Activated T-cell treated with anti-CD3 and anti-CD28 coated beads for 1 hour (primary cell): ENCODE data around the gene TLN1.

Experiments
- DNase-seq: peaks from one replicate; pipeline ENCODE4 v3.0.0-alpha.2; 2020; ENCODE audit warnings: low read depth

Gene TLN1, protein sequence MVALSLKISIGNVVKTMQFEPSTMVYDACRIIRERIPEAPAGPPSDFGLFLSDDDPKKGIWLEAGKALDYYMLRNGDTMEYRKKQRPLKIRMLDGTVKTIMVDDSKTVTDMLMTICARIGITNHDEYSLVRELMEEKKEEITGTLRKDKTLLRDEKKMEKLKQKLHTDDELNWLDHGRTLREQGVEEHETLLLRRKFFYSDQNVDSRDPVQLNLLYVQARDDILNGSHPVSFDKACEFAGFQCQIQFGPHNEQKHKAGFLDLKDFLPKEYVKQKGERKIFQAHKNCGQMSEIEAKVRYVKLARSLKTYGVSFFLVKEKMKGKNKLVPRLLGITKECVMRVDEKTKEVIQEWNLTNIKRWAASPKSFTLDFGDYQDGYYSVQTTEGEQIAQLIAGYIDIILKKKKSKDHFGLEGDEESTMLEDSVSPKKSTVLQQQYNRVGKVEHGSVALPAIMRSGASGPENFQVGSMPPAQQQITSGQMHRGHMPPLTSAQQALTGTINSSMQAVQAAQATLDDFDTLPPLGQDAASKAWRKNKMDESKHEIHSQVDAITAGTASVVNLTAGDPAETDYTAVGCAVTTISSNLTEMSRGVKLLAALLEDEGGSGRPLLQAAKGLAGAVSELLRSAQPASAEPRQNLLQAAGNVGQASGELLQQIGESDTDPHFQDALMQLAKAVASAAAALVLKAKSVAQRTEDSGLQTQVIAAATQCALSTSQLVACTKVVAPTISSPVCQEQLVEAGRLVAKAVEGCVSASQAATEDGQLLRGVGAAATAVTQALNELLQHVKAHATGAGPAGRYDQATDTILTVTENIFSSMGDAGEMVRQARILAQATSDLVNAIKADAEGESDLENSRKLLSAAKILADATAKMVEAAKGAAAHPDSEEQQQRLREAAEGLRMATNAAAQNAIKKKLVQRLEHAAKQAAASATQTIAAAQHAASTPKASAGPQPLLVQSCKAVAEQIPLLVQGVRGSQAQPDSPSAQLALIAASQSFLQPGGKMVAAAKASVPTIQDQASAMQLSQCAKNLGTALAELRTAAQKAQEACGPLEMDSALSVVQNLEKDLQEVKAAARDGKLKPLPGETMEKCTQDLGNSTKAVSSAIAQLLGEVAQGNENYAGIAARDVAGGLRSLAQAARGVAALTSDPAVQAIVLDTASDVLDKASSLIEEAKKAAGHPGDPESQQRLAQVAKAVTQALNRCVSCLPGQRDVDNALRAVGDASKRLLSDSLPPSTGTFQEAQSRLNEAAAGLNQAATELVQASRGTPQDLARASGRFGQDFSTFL (N-terminal part only)

DNA sequence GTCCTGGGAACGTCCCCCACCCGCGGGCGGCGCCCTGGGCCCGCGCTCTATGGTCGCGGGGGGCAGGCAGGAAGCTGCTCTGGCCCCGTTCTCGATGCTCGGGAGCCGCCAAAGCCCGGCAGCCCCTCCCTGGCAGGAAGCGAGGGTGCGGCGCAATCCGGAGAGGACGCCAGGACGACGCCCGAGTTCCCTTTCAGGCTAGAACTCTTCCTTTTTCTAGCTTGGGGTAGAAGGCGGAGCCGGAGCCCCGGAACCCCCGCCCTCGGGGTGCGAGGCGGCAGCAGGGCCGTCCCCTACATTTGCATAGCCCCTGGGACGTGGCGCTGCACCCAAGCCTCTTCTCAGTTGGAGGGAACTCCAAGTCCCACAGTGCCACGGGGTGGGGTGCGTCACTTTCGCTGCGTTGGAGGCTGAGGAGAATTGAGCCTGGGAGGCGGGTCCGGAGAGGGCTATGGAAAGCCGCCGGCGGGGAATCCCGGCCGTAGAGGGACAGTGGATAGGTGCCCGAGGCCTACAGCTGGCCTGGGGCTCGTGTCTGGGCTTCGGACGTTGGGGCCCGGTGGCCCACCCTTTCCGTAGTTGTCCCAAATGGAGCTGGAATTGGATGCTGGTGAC, at the start of gene TLN1, which contains the start of gene CREB3:
Gene TLN1, minus strand, starts transcription at position 11 of the 615 bp plus-strand sequence. CDS start 6,501 bp downstream, outside the sequence.
Gene CREB3, plus strand, starts transcription at position 482 of the 615 bp plus-strand sequence. Its CDS starts 107 bp downstream, at position 589.
- peak; percentile 92 for DNase-seq

DNA sequence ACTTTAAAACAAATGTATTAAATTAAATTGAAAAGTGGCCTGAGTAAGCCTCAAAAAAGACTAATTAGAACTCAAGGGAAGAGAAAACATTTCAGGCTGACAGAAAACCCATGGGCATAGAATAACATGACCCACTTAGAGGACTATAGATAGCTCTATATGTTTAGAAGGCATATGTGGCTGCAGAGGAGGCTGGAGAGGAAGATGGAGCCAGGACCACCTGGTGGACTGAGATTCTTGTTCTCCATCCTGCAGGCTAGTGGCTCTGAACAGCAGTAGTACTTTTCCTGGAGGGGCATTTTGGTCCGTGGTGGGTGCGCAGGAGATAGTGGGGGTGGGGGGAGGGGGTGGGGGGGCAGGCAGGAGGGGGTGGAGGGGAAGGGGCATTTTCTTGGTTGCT, 49.1 kb upstream of the TLN1 start:
- no peak for DNase-seq

DNA sequence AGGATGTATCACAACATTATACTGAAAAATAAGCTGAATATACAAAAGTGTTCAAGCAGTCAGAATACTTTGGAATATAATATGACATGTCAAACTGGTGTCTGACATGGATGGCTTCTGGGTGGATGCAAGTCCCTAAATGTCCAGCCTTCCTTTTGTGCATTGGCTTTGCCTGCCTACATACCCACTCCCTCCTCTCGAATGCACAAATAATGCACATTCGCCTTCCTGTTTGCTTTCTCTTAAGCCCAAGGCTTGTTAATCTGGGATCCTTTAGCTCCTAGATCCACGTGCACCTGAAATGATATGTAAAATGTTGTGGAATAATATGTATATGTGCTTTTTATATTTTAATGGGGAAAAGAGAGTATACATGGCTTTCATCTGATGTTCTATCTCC, 46.5 kb upstream of the TLN1 start:
- DNase-seq: no peak

DNA sequence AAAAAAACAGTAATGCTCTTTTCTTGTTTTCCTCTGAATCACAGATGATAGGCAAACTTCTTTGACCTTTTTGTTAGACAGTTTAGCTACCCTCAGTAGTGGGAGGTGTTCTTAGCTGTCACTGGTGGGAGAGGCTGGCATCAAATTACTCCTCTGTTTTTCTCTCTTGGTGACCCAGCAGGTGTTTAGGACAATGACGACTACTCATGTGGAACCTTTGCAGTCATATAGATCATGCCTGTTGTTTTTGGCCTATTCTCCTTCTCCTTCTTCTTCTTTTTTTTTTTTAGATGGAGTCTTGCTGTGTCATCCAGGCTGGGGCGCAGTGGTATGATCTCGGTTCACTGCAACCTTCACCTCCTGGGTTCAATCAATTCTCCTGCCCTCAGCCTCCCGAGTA, 44.0 kb upstream of the TLN1 start:
- no peak for DNase-seq

DNA sequence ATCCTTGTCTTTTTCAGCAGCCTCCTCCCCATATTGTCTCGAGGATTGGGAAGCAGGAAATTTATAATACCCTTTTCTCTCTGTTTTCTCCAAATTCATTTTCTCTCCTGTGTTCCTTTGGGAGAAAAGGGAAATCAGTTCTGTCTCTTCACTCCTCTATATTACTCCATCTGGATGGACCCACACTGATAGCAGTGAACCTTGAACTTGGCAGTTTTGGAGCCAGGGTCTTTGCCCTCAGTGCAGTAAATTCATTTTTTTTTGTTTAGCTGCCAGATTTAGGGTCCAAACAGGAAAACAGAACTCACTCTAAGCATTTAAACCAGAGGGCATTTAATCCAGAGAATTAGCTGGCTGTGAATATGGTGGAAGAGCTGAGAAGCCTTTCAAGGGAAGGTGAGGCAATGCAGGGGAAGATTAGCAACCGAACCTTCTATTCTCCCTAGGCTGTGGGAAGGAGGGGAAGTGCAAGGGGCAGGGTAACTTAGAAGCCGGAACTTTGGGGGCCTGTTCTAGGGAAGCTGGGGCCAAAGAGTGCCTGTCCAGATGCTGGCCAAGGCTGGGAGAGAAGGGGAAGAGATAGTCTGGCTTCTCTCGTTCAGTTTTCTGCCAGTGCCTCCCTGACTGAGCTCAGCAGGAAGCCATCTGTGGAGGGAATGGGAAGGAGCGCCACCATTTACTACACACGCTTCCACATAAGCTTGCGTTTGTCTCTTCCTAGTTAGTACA, 43.1 kb upstream of the TLN1 start:
- DNase-seq: no peak

DNA sequence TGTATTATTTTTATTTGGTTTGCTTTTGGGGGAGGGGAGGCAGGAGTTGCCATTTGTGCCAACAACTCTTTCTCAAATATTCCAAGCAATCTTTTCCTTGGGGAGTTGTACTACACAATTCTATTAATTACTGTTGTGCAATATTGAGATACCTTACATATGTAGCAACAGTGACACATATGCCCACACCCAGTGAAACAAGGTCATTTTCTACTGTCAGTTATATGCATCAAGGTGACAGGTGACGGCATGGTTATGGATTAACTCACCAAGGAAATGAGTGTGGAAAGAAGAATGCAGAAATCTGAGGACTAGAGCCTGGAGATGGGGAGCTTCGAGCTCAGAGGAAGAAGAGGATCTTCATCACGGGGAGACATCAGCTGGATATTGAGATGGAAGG, 39.9 kb upstream of the TLN1 start:
- no peak for DNase-seq

DNA sequence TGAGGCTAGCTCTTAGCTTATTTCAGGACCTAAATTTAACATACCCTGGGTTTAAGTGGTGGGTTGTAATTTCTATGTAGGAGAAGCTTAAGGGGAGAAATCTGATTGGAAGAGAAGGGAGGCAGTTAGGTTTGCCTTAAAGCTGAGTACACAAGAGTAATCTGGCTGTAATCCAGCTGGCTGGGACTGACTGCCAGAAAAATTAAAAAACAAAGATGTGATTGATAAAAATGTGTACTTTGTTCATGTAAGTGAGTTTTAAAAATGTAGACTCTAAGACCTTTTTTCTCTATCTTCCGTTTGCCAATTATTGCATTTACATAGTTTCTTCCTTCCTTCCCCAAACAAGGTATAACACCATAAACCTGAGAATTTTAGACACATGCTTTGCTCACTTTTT, 39.5 kb upstream of the TLN1 start:
- no peak for DNase-seq

DNA sequence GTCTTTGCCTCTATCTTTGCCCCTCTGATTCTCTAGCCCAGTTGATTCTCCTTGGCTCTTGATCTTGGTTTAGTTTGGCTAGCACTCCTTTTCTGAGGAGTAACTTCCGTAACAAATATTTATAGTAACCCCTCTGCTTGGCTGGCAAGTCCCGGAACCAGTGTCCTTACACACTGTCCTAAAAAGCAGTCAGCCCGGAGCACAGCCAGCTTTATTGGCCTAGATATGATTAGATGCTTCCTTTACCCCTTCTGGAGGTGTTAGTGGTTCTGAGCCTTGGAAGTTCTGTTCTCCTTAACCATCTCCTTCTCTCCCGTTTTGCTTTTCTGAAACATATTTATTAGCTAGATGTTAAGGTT, 39.1 kb upstream of the TLN1 start:
- DNase-seq: no peak

DNA sequence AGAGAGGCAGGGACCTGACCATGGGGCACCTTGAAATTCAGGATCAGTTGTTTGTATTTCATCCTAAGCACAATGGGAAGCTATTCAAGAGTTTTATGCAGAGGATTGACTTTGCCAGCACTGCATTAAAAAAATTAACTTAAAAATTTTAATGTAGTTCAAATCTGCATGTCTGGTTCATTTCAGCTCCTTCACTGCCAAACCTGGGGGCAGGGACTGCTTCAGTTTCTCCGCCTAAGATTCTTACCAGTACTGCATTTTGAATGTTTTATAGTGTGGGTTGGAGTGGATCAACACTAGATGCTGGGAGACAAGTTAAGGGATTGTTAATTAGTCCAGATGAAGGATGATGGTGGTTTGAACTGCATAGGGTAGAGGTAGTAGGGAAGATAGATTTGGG, 37.8 kb upstream of the TLN1 start:
- DNase-seq: no peak

DNA sequence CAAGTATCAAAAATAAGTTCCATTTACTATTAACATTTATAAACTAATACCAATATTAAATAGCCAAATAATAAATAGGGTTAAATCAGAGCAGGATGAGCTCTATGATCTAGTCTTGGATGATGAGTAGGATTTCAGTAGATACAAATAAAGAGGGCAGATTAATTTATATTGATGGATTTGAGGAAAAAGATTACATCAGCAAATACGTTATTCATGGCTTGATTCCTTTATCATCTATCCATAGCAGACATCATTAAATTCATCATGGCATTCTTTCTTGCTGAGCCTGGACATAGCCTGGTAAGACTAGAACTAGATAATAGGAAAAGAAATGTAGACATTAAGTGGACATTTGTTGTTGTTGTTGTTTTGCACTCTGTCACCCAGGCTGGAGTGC, 35.5 kb upstream of the TLN1 start:
- DNase-seq: no peak

DNA sequence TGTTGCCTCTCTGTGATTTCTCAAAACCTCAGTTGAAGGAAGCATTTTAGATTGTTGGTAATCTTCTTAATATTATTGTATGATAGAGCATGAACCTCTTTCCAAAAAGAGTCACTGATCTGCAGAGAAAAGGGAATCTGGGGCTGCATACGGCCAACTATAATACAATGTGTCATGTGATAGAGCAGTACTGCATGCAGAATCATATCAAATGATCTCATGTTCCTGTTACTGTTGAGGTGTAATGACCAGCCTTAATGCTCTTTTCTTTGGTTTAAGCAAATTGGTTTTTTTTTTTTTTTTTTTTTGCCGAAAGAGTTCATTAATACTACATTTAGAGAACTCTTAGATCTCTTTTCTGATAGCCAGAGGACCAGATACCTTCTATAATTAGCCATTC, 35.0 kb upstream of the TLN1 start:
- DNase-seq: no peak

DNA sequence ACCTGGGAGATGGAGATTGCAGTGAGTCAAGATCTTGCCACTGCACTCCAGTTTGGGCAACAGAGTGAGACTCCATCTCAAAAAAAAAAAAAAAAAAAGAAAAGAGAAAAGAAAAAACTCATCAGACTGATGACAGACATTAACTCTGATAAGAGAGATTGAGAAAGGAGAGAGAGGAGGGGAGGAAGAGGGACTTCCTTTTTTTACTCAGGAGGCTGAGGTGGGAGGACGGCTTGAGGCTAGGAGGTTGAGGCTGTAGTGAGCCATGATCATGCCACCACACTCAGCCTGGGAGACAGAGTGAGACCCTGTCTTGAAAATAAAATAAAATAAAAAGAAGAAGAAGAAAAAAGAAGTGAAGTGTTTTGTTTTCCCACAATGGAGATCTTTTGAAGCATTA, 31.8 kb upstream of the TLN1 start:
- DNase-seq: no peak

DNA sequence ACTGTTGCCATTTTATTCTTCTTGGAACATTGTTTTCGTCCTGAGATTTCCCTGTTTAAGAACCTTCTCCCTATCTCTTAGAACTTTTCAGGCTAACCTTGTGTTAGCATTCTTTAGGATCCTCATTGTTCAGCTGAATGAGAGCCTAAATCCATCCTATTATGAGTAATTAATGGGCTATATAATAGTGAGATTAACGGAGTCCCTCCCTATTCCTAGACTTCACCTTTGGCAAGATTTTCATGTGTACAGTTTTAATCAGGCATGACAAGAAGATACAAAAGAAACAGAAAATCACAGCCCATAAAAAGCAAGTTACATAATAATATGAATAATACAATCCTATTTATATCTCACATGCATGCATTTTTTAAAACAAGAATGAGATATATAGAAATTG, 31.2 kb upstream of the TLN1 start:
- DNase-seq: no peak

DNA sequence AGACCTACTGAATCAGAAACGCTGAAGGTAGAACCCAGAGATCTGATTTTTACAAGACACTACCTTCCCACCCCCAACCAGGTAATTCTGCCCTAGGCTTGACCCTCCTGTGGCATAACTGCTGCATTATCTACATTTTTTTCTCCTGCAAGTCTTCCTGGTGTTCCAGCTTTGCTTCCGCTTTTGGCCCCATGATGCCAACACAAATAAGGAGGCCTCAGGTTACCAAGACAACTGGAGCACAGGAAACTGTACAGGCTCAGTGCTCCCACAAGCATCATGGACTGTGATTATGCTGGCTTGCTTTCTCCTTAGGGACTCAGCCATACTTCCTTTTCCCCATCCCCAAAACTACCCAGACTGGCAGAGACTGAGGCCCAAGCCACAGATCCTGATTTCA, 28.7 kb upstream of the TLN1 start:
- DNase-seq: no peak

DNA sequence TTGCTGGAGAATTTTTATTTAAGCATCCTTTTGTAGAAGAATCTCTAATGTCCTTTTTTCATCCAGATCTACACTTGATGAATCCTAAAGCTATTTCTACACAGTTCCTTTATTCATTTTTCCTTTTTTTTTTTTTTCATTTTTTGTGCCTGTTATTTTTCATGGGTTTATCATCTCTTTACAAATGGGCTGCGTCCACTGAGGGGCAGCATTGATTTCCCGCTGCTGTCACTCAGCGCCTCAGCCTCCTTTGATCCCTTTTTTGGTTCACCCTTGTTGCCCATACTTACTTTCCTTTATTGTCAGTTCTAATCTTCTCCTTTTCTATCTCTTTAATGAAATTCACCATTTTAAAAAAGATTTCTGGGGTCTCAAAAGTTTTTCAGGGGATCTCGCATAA, 27.8 kb upstream of the TLN1 start:
- DNase-seq: no peak

DNA sequence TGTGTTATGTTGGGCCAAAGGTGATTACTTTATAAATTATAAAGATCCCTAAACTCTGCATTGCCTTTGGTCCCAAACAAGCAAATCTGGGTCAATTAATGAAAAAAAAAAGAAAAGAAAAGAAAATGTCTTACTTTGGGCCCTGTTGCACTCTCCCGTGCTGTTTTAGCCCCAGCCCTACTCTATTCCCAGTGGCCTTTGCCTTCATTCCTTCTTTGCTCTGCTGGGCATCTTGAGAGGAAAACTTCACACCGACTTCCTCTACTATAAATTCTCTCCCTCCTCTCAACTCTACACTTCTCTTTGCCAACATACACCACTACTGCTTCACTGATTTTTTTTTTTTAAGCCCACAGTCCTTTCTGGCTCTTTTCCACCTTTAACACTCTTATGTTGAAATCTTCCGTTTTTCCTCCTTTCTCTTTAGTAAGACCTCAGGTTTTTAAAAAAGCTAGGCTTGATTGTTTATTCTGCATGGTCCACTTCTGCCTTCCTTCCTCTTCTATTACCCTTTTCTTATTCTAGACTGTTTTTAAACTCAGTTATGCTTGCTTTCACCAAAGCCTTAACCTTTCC, 26.6 kb upstream of the TLN1 start:
- no peak for DNase-seq

DNA sequence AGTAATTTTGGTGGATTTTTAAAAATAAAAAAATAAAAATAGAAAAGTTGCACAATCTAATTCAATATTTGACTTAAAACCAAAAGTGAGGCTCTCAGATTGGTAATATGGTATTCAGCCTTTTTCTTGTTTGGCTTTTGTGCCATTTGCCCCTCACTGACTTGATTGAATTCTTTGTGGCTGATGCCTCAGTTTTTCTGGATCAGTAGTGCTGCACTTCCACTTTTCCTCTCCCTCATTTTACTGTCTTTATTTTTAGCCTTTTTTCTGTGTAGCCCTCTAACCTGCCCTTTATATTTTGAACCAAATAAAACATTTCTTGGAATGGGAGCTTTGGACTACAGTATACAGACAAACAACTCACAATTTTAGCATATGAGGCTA, 25.9 kb upstream of the TLN1 start:
- no peak for DNase-seq

DNA sequence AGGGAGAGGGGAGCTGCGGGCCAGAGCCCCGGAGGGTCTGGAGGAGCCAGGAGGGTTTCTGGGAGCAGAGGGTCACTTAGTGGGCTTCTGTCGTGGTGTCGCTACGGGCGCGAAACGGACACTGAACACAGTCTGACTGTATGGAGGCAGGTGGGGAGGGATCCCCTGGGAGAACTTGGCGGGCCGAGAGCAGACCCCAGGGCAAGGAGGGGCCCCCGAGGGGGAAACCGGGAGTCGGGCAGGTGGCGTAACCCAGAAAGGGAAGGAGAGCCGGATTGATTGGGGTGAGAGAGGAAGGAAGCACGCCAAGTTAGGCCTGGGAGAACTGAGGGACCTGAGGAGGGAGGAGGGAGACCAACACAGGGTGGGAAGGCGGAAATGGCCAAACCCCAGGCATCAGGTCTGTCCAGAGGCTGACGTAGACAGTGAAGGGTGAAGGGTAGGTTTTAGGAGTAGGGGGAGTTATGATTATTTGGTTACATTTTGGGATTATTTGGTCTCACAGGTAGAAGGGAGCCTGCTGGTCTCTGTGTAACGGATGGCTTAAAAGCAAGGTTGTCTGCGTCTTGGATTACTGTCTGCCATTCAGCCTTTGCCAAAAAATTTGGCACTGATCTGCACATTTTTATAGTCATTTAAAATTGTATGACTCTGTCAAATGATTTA, 25.4 kb upstream of the TLN1 start:
- no peak for DNase-seq

DNA sequence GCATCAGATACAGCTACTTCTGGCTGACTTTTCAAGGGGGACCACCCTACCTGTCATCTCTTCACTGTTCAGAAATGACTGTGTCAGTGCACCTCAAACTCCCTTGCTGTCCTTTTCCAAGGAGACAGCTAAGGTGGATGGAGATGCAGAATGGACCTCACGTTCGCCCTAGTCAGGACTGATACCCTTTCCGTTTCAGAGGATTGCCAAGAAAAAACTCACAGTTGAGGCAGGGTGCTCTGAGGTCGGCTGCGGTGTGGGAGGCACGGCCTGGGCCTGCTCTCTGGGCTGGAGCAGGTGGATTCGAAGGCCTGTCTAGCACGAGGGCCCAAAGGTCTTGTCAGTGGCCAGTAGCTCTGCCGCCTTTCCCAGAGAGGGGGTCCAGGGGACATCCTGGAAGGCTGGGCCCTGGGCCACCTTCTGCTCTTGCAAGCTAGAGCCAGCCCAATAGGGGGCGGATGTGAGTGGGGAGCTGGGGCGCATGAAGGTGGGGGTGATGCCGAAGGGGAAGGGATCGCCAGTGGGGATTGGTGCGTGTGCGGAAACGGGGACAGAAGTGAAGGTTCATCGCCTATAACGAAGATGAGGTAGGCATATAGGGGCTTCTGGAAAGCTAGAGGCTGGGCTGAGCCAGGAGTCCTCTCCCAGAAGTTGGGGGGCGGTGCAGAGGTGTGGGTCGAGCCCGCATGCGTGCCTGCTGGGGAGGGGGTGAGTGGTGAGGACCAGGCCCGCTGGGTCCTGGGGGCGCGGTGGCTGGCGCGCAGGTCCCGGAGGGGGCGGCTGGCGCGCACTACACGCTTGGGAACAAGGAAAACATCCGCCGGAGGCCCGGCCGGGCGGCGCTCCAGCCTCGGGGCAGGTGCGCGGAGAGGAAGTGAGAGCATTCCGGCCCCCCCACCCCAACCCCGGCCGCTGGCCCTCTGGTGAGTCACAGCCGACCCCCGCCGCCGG, 24.6 kb upstream of the TLN1 start:
- DNase-seq: peak; percentile 73
